T-helper 22 cell (primary cell): ENCODE data around the gene UBE2E2.

Experiments used
- DNase-seq: peaks from one replicate; pipeline ENCODE4 v3.0.0-alpha.2; 2020; ENCODE audit warnings: low read depth

UBE2E2 gene

GRCh38 chr3:23546181-23546580, 343.1 kb downstream of the UBE2E2 start:
- no peak for DNase-seq

GRCh38 chr3:23547905-23548650, 345.0 kb downstream of the UBE2E2 start:
- DNase-seq: no peak

GRCh38 chr3:23548706-23549105, 345.6 kb downstream of the UBE2E2 start:
- DNase-seq: no peak

GRCh38 chr3:23549148-23549910, 346.2 kb downstream of the UBE2E2 start:
- DNase-seq: no peak

GRCh38 chr3:23550402-23550801, 347.3 kb downstream of the UBE2E2 start:
- DNase-seq: no peak

GRCh38 chr3:23552506-23552905, 349.4 kb downstream of the UBE2E2 start:
- no peak for DNase-seq

- DNase-seq: no peak
These were observed 350.2 kb downstream of the UBE2E2 start for GRCh38 chr3:23553353-23553752.

- no peak for DNase-seq
These were observed 362.1 kb downstream of the UBE2E2 start for GRCh38 chr3:23565041-23565775.

- DNase-seq: no peak
These were observed 363.4 kb downstream of the UBE2E2 start for GRCh38 chr3:23566499-23566898.

- DNase-seq: no peak
These were observed 364.8 kb downstream of the UBE2E2 start for GRCh38 chr3:23567917-23568316.

- DNase-seq: no peak
These were observed 370.7 kb downstream of the UBE2E2 start for GRCh38 chr3:23573827-23574226.

GRCh38 chr3:23574822-23575315, 371.7 kb downstream of the UBE2E2 start:
- no peak for DNase-seq

- DNase-seq: no peak
These were observed 372.6 kb downstream of the UBE2E2 start for GRCh38 chr3:23575697-23576096.

- DNase-seq: no peak
These were observed 373.3 kb downstream of the UBE2E2 start for GRCh38 chr3:23576379-23576959.

GRCh38 chr3:23580096-23580713, 377.1 kb downstream of the UBE2E2 start:
- no peak for DNase-seq

GRCh38 chr3:23583980-23584740, 381.0 kb downstream of the UBE2E2 start:
- DNase-seq: no peak

- DNase-seq: no peak
These were observed 384.4 kb downstream of the UBE2E2 start for GRCh38 chr3:23587513-23587912.

- no peak for DNase-seq
These were observed 385.4 kb downstream of the UBE2E2 start for GRCh38 chr3:23588547-23588946.

GRCh38 chr3:23589602-23590001, 386.5 kb downstream of the UBE2E2 start:
- no peak for DNase-seq

- no peak for DNase-seq
These were observed 387.5 kb downstream of the UBE2E2 start for GRCh38 chr3:23590424-23591273.
